ENCODE measurements around the gene ZC3H12D. TPM values are rescaled to one million over a fixed set of nuclear protein-coding genes. Genes with fewer than 3 reads are reported as not detected.

Gene ZC3H12D
- total RNA-seq, 1 donor from 2014 or later, result 0.25 TPM

- no peaks in the 10 kb centered on the region for H3K9me3 Mint-ChIP-seq (ENCODE audit: low read depth)
- TF ChIP-seq CTCF (IDR thresholded peaks at IDR 0.05), result no peak
- peak overlapping the region; percentile 96 for H3K27ac Mint-ChIP-seq (ENCODE audit: unreplicated experiment)
- H3K27me3 Mint-ChIP-seq (ENCODE audit: low read depth), result no peaks in the 10 kb centered on the region
- H3K4me3 Mint-ChIP-seq (ENCODE audit: unreplicated experiment), result peak overlapping the region; percentile 47
- peaks cover 18% of the 10 kb centered on the region for H3K4me1 Mint-ChIP-seq (ENCODE audit: low read depth)
- no peaks in the 10 kb centered on the region for H3K36me3 Mint-ChIP-seq (ENCODE audit: low read depth)
- no peak for DNase-seq (ENCODE audit: low spot score)
Observed at GRCh38 chr6:149423964-149424440, 60.8 kb downstream of the ZC3H12D start.

- Mint-ChIP-seq H3K4me3 (ENCODE audit: unreplicated experiment) (no peak overlapping the region), H3K36me3 (ENCODE audit: low read depth) (no peaks in the 10 kb centered on the region), H3K27me3 (ENCODE audit: low read depth) (no peaks in the 10 kb centered on the region), H3K27ac (ENCODE audit: unreplicated experiment) (peak overlapping the region; percentile 75), H3K9me3 (ENCODE audit: low read depth) (no peaks in the 10 kb centered on the region), H3K4me1 (ENCODE audit: low read depth) (peaks cover 18% of the 10 kb centered on the region)
- no peak for TF ChIP-seq CTCF (IDR thresholded peaks at IDR 0.05)
- DNase-seq (ENCODE audit: low spot score), result no peak
Observed at GRCh38 chr6:149422581-149422980, 62.2 kb downstream of the ZC3H12D start.

GRCh38 chr6:149421132-149421531, 63.7 kb downstream of the ZC3H12D start:
- no peak for DNase-seq (ENCODE audit: low spot score)
- Mint-ChIP-seq H3K4me3 (ENCODE audit: unreplicated experiment) (no peak overlapping the region), H3K27ac (ENCODE audit: unreplicated experiment) (no peak overlapping the region), H3K4me1 (ENCODE audit: low read depth) (peaks cover 18% of the 10 kb centered on the region), H3K36me3 (ENCODE audit: low read depth) (no peaks in the 10 kb centered on the region), H3K27me3 (ENCODE audit: low read depth) (no peaks in the 10 kb centered on the region), H3K9me3 (ENCODE audit: low read depth) (peaks cover 4% of the 10 kb centered on the region)
- no peak for TF ChIP-seq CTCF (IDR thresholded peaks at IDR 0.05)

GRCh38 chr6:149419696-149420404, 65.0 kb downstream of the ZC3H12D start:
- no peak for TF ChIP-seq CTCF (IDR thresholded peaks at IDR 0.05)
- H3K4me3 Mint-ChIP-seq (ENCODE audit: unreplicated experiment), result no peak overlapping the region
- DNase-seq (ENCODE audit: low spot score), result no peak
- peaks cover 1% of the 10 kb centered on the region for H3K36me3 Mint-ChIP-seq (ENCODE audit: low read depth)
- H3K9me3 Mint-ChIP-seq (ENCODE audit: low read depth), result peaks cover 6% of the 10 kb centered on the region
- H3K27ac Mint-ChIP-seq (ENCODE audit: unreplicated experiment), result no peak overlapping the region
- peaks cover 18% of the 10 kb centered on the region for H3K4me1 Mint-ChIP-seq (ENCODE audit: low read depth)
- H3K27me3 Mint-ChIP-seq (ENCODE audit: low read depth), result no peaks in the 10 kb centered on the region

GRCh38 chr6:149414821-149415220, 70.0 kb downstream of the ZC3H12D start:
- no peak overlapping the region for H3K27ac Mint-ChIP-seq (ENCODE audit: unreplicated experiment)
- no peaks in the 10 kb centered on the region for H3K27me3 Mint-ChIP-seq (ENCODE audit: low read depth)
- H3K4me3 Mint-ChIP-seq (ENCODE audit: unreplicated experiment), result no peak overlapping the region
- DNase-seq (ENCODE audit: low spot score), result no peak
- peaks cover 17% of the 10 kb centered on the region for H3K36me3 Mint-ChIP-seq (ENCODE audit: low read depth)
- no peak for TF ChIP-seq CTCF (IDR thresholded peaks at IDR 0.05)
- peaks cover 6% of the 10 kb centered on the region for H3K9me3 Mint-ChIP-seq (ENCODE audit: low read depth)
- H3K4me1 Mint-ChIP-seq (ENCODE audit: low read depth), result no peaks in the 10 kb centered on the region

Data from chondrocyte (in vitro differentiated cells).